ENCODE results near the gene RAPGEF1.

GRCh38 chr9:131769361-131769760 is 29.5 kb upstream of the RAPGEF1 start:
- TF ChIP-seq POLR2AphosphoS5 (IDR thresholded peaks at IDR 0.05; ENCODE audit: low read depth, low read length) (no peak), MTF2 (CRISPR knock-in tag; IDR thresholded peaks at IDR 0.05; ENCODE audit: borderline replicate concordance) (no peak), ZNF382 (CRISPR knock-in tag; IDR thresholded peaks at IDR 0.05; ENCODE audit: borderline replicate concordance) (no peak)
